Measurements from ENCODE around the gene NRXN3.

DNA sequence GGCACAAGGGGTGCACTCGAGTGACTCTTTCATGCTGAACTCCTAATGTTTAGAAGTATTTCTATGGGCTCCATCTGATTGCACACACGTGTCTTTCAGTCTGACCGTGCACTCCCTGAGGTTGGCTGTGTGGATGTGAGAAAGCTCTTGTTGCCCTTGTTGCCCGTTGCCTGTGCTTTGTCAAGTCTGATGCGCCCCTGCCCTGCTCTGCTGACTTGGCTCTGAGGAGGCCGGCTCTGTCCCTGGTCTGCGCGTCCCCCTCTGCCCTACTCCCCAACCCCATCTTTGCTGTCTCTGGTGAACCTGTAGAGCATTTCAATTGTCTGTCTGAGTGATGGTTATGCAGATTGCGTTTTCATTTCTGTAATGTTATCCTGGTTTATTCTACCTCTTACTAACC, 802.3 kb downstream of the NRXN3 start:
- TF ChIP-seq, protein P1, sequence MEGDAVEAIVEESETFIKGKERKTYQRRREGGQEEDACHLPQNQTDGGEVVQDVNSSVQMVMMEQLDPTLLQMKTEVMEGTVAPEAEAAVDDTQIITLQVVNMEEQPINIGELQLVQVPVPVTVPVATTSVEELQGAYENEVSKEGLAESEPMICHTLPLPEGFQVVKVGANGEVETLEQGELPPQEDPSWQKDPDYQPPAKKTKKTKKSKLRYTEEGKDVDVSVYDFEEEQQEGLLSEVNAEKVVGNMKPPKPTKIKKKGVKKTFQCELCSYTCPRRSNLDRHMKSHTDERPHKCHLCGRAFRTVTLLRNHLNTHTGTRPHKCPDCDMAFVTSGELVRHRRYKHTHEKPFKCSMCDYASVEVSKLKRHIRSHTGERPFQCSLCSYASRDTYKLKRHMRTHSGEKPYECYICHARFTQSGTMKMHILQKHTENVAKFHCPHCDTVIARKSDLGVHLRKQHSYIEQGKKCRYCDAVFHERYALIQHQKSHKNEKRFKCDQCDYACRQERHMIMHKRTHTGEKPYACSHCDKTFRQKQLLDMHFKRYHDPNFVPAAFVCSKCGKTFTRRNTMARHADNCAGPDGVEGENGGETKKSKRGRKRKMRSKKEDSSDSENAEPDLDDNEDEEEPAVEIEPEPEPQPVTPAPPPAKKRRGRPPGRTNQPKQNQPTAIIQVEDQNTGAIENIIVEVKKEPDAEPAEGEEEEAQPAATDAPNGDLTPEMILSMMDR (IDR thresholded peaks at IDR 0.05) = no peak
- no peak for TF ChIP-seq EP300 (IDR thresholded peaks at IDR 0.05)
- no peak for TF ChIP-seq POLR2A (IDR thresholded peaks at IDR 0.05)

Measured in stomach (tissue), 4 donors.